HepG2 (cell line): ENCODE results near the gene GLTPD2. TPM values are rescaled to one million over a fixed set of nuclear protein-coding genes. Genes with fewer than 3 reads are reported as not detected.

Source experiments
- ASH2L ChIP-seq: fragments of 300-600, 200-600 bp; sonication (generic); IDR thresholded peaks from 2 replicates; pipeline ENCODE4 v1.7.0; 2017; ENCODE audit warnings: low read depth, mild to moderate bottlenecking, moderate library complexity, mixed read lengths, low read length; ENCODE audit not compliant: insufficient read length
- CAMTA2 ChIP-seq: sonication (generic); formaldehyde crosslinking; IDR thresholded peaks from 2 replicates; pipeline ENCODE4 v1.4.0; 2020; ENCODE audit warnings: mild to moderate bottlenecking, missing genetic modification reagents, borderline replicate concordance
- EZH2 ChIP-seq: conservative IDR thresholded peaks from 2 replicates; pipeline ENCODE4 v1.6.1; 2012; ENCODE audit warnings: mild to moderate bottlenecking, low read depth, low read length, moderate library complexity
- HES4 ChIP-seq: sonication (generic); formaldehyde crosslinking; IDR thresholded peaks from 2 replicates; pipeline ENCODE4 v1.9.0; 2021; ENCODE audit warnings: mild to moderate bottlenecking, missing genetic modification reagents, borderline replicate concordance
- HOXA7 ChIP-seq: sonication (generic); formaldehyde crosslinking; IDR thresholded peaks from 2 replicates; pipeline ENCODE4 v1.8.1; 2022; ENCODE audit warnings: mild to moderate bottlenecking, missing genetic modification reagents, moderate library complexity
- KLF15 ChIP-seq: sonication (generic); formaldehyde crosslinking; IDR thresholded peaks from 2 replicates; pipeline ENCODE4 v1.8.1; 2023; ENCODE audit warnings: borderline replicate concordance, mild to moderate bottlenecking, inconsistent platforms, missing genetic modification reagents, mixed read lengths
- MED8 ChIP-seq: sonication (generic); formaldehyde crosslinking; IDR thresholded peaks from 2 replicates; pipeline ENCODE4 v1.8.1; 2023; ENCODE audit warnings: mild to moderate bottlenecking, missing genetic modification reagents; ENCODE audit not compliant: insufficient replicate concordance
- MEF2D ChIP-seq: sonication (generic); formaldehyde crosslinking; IDR thresholded peaks from 2 replicates; pipeline ENCODE4 v1.5.1; 2020; ENCODE audit warnings: mild to moderate bottlenecking, missing genetic modification reagents
- NFE2 ChIP-seq: sonication (generic); formaldehyde crosslinking; IDR thresholded peaks from 2 replicates; pipeline ENCODE4 v1.4.0; 2020; ENCODE audit warnings: missing genetic modification reagents
- NR2F6 ChIP-seq, 2 experiments: IDR thresholded peaks; 2 replicates each; pipeline ENCODE4 v1.6.1; 2016; ENCODE audit warnings: antibody characterized with exemption in 1 of 2, mild to moderate bottlenecking in 1 of 2
- PHF5A ChIP-seq: IDR thresholded peaks from one replicate; pipeline ENCODE4 v1.6.1; 2018; ENCODE audit warnings: low read depth, missing genetic modification reagents; ENCODE audit not compliant: unreplicated experiment
- RORA ChIP-seq: sonication (generic); formaldehyde crosslinking; IDR thresholded peaks from 2 replicates; pipeline ENCODE4 v1.5.0; 2020; ENCODE audit warnings: mild to moderate bottlenecking, missing genetic modification reagents, moderate library complexity
- SETDB1 ChIP-seq: sonication (generic); formaldehyde crosslinking; IDR thresholded peaks from 2 replicates; pipeline ENCODE4 v1.5.1; 2020; ENCODE audit warnings: missing genetic modification reagents, mild to moderate bottlenecking, borderline replicate concordance
- SRSF1 ChIP-seq: fragments of 200-400 bp; formaldehyde crosslinking; optimal IDR thresholded peaks from 2 replicates; pipeline ENCODE3; 2017; ENCODE audit warnings: mild to moderate bottlenecking, low read depth, low read length, moderate library complexity
- TSC22D2 ChIP-seq: sonication (generic); formaldehyde crosslinking; IDR thresholded peaks from 2 replicates; pipeline ENCODE4 v1.5.1; 2020; ENCODE audit warnings: missing genetic modification reagents, mild to moderate bottlenecking, borderline replicate concordance
- YEATS4 ChIP-seq: sonication (generic); formaldehyde crosslinking; IDR thresholded peaks from 2 replicates; pipeline ENCODE4 v1.4.0; 2020; ENCODE audit warnings: missing genetic modification reagents, borderline replicate concordance
- ZNF160 ChIP-seq: sonication (generic); formaldehyde crosslinking; IDR thresholded peaks from 2 replicates; pipeline ENCODE4 v1.8.0; 2022; ENCODE audit warnings: mild to moderate bottlenecking, inconsistent platforms, missing genetic modification reagents
- ZNF34 ChIP-seq: sonication (generic); formaldehyde crosslinking; IDR thresholded peaks from 2 replicates; pipeline ENCODE4 v1.4.0; 2020; ENCODE audit warnings: mild to moderate bottlenecking, missing genetic modification reagents, borderline replicate concordance
- polyA plus RNA-seq, 8 experiments: library from polyadenylated mRNA; depleted of rRNA in 3 of 8; stranded (reverse) in 7 of 8; unstranded in 1 of 8; fragments of >200 nt; fragmentation: Illumina TruSeq in 4 of 8; extraction: Trizol in 4 of 8; gene quantifications; 2 replicates each; pipeline versions ENCODE4 v1.2.1 to v1.2.3, GENCODE V29; 2011 to 2016; ENCODE audit warnings: low read depth in 4 of 8, missing spikeins in 1 of 8, mixed read lengths in 1 of 8; ENCODE audit not compliant: insufficient read depth in 1 of 8
- total RNA-seq, 5 experiments: library from RNA; depleted of rRNA; stranded (reverse); fragments of >200 nt; fragmentation: Illumina TruSeq; extraction: Trizol; gene quantifications; 2 replicates each; pipeline ENCODE4 v1.2.3, GENCODE V29; 2016; ENCODE audit warnings: low read depth in 1 of 5
- TF ChIP-seq, protein P1 (sequence below): sonication (generic); formaldehyde crosslinking; IDR thresholded peaks from 2 replicates; pipeline ENCODE4 v1.4.0; 2020; ENCODE audit warnings: missing genetic modification reagents
- TF ChIP-seq, protein P2 (sequence below): sonication (generic); formaldehyde crosslinking; IDR thresholded peaks from 2 replicates; pipeline ENCODE4 v1.5.0; 2020; ENCODE audit warnings: missing genetic modification reagents
- TF ChIP-seq, protein P3 (sequence below): sonication (generic); formaldehyde crosslinking; IDR thresholded peaks from 2 replicates; pipeline ENCODE4 v1.4.0; 2020; ENCODE audit warnings: mild to moderate bottlenecking, low read depth, missing genetic modification reagents
- TF ChIP-seq, protein P4 (sequence below): sonication (generic); formaldehyde crosslinking; IDR thresholded peaks from 2 replicates; pipeline ENCODE4 v1.8.1; 2022; ENCODE audit warnings: low read depth, mild to moderate bottlenecking, missing genetic modification reagents

Gene GLTPD2
- total and polyA plus RNA-seq, 2 of the 13 experiments (the other 11 are each of a cell fraction or from before 2014, with no cell fraction given) = 7.5 to 12.9 TPM

DNA sequence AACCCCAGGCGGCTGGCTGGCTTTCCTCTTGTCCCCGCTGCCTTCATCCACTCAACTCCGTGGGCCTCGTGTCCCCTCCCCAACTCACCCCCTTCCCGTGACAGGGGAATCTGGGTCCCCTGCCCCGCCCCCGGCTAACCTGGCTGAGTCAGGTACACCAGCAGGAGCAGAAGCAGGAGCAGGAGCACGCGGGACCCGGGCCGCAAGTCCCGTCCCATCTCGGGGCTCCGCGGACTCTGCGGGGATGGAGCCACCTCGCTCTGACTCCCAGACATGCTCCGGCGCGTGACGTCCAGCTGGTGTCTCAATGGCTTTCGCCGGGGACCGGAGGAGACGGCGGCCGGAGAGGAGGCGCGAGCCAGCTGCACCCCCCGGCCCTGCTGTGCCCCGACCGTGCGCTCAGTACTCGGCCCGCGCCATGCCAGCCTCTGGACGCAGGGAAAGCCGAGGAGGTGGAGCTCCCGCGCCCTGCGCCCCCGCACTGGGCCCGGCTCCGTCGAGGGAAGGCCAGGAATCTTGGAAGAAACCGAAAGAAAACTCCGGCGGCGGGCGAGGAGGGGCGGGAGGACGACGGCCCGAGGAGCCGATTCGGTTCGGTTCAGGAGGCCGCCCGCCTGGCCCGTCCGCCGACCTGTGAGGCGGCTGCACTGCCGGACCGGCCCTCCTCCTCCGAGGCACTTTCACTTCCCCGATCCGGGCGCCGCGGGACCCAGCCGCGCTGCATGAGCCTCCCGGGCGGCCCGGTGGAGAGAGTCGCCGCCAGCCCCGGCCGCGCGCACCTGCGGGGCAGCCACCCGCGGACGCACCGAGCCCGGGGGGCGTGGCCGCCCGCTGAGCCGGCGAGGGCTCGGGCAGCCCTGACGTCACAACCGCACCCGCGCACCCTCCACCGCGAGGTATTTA lies 49.4 kb upstream of the GLTPD2 start, which contains the start of the genes CXCL16 and ZMYND15 (continued):
- TF ChIP-seq, protein P1, sequence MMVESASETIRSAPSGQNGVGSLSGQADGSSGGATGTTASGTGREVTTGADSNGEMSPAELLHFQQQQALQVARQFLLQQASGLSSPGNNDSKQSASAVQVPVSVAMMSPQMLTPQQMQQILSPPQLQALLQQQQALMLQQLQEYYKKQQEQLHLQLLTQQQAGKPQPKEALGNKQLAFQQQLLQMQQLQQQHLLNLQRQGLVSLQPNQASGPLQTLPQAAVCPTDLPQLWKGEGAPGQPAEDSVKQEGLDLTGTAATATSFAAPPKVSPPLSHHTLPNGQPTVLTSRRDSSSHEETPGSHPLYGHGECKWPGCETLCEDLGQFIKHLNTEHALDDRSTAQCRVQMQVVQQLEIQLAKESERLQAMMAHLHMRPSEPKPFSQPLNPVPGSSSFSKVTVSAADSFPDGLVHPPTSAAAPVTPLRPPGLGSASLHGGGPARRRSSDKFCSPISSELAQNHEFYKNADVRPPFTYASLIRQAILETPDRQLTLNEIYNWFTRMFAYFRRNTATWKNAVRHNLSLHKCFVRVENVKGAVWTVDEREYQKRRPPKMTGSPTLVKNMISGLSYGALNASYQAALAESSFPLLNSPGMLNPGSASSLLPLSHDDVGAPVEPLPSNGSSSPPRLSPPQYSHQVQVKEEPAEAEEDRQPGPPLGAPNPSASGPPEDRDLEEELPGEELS = no peak
- TF ChIP-seq RORA (CRISPR knock-in tag) (no peak), MEF2D (CRISPR knock-in tag) (no peak), HES4 (peak; percentile 13; the same call in 1 of the 2 replicates), CAMTA2 (CRISPR knock-in tag) (peak; percentile 42; the same call in 1 of the 2 replicates), ASH2L (peak; percentile 45), NFE2 (CRISPR knock-in tag) (no peak), EZH2 (no peak), MED8 (CRISPR knock-in tag) (no peak), PHF5A (CRISPR knock-in tag) (no peak), ZNF160 (CRISPR knock-in tag) (no peak; the same call in 1 of the 2 replicates), TSC22D2 (CRISPR knock-in tag) (no peak), SETDB1 (CRISPR knock-in tag) (no peak), ZNF34 (no peak), YEATS4 (CRISPR knock-in tag) (no peak), NR2F6 (IDR thresholded peaks at IDR 0.05) (no peak), NR2F6 (CRISPR knock-in tag; IDR thresholded peaks at IDR 0.05) (no peak), SRSF1 (no peak), HOXA7 (CRISPR knock-in tag) (no peak), KLF15 (peak; percentile 21; the same call in 1 of the 2 replicates)
- TF ChIP-seq, protein P2, sequence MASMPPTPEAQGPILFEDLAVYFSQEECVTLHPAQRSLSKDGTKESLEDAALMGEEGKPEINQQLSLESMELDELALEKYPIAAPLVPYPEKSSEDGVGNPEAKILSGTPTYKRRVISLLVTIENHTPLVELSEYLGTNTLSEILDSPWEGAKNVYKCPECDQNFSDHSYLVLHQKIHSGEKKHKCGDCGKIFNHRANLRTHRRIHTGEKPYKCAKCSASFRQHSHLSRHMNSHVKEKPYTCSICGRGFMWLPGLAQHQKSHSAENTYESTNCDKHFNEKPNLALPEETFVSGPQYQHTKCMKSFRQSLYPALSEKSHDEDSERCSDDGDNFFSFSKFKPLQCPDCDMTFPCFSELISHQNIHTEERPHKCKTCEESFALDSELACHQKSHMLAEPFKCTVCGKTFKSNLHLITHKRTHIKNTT = no peak
- TF ChIP-seq, protein P3, sequence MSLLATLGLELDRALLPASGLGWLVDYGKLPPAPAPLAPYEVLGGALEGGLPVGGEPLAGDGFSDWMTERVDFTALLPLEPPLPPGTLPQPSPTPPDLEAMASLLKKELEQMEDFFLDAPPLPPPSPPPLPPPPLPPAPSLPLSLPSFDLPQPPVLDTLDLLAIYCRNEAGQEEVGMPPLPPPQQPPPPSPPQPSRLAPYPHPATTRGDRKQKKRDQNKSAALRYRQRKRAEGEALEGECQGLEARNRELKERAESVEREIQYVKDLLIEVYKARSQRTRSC (CRISPR knock-in tag) = 0 out of 2 replicates have a peak, but pooled peaks have one; percentile 46
- TF ChIP-seq, protein P4, sequence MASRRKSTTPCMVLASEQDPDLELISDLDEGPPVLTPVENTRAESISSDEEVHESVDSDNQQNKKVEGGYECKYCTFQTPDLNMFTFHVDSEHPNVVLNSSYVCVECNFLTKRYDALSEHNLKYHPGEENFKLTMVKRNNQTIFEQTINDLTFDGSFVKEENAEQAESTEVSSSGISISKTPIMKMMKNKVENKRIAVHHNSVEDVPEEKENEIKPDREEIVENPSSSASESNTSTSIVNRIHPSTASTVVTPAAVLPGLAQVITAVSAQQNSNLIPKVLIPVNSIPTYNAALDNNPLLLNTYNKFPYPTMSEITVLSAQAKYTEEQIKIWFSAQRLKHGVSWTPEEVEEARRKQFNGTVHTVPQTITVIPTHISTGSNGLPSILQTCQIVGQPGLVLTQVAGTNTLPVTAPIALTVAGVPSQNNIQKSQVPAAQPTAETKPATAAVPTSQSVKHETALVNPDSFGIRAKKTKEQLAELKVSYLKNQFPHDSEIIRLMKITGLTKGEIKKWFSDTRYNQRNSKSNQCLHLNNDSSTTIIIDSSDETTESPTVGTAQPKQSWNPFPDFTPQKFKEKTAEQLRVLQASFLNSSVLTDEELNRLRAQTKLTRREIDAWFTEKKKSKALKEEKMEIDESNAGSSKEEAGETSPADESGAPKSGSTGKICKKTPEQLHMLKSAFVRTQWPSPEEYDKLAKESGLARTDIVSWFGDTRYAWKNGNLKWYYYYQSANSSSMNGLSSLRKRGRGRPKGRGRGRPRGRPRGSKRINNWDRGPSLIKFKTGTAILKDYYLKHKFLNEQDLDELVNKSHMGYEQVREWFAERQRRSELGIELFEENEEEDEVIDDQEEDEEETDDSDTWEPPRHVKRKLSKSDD (CRISPR knock-in tag) = no peak
